K562 (cell line): Measurements from ENCODE around the gene RHAG. TPM values are rescaled to one million over a fixed set of nuclear protein-coding genes. Genes with fewer than 3 reads are reported as not detected.

Source experiments
- CREB5 ChIP-seq: fragments of 250-450 bp; sonication (Bioruptor Pico); IDR thresholded peaks from 2 replicates; pipeline ENCODE4 v1.5.0; 2020; ENCODE audit warnings: mild to moderate bottlenecking
- E2F5 ChIP-seq: sonication (generic); formaldehyde crosslinking; IDR thresholded peaks from 2 replicates; pipeline ENCODE4 v1.8.0; 2022; ENCODE audit warnings: mild to moderate bottlenecking, missing genetic modification reagents
- POLR3G ChIP-seq: IDR thresholded peaks from 2 replicates; pipeline ENCODE4 v1.6.1; 2011; ENCODE audit not compliant: insufficient read length, insufficient replicate concordance; ENCODE audit errors: extremely low read depth
- PTTG1 ChIP-seq: fragments of 450-650 bp; IDR thresholded peaks from 2 replicates; pipeline ENCODE4 v1.6.1; 2016; ENCODE audit warnings: low read depth, mild to moderate bottlenecking, missing genetic modification characterization, missing compliant biosample characterization
- TBL1XR1 ChIP-seq, 2 experiments: IDR thresholded peaks; 2 replicates each; pipeline ENCODE4 v1.6.1; 2012; ENCODE audit warnings: improper control_type of control experiment in 2 of 2, low read length in 2 of 2, mild to moderate bottlenecking in 1 of 2
- ZNF407 ChIP-seq: fragments of 450-650 bp; IDR thresholded peaks from 2 replicates; pipeline ENCODE4 v1.6.1; 2016; ENCODE audit warnings: low read depth
- ZNF444 ChIP-seq: fragments of 250-450 bp; sonication (Bioruptor Pico); IDR thresholded peaks from 2 replicates; pipeline ENCODE4 v1.4.0; 2020; ENCODE audit warnings: mild to moderate bottlenecking, moderate library complexity
- ZNF512 ChIP-seq: IDR thresholded peaks from 2 replicates; pipeline ENCODE4 v1.6.1; 2016; ENCODE audit warnings: missing genetic modification characterization, missing compliant biosample characterization
- ZNF518B ChIP-seq: fragments of 250-450 bp; sonication (Bioruptor Pico); IDR thresholded peaks from 2 replicates; pipeline ENCODE4 v1.5.0; 2021; ENCODE audit warnings: mild to moderate bottlenecking, moderate library complexity
- ZNF77 ChIP-seq: fragments of 250-450 bp; sonication (Bioruptor Pico); IDR thresholded peaks from 2 replicates; pipeline ENCODE4 v1.5.0; 2020
- polyA plus RNA-seq, 8 experiments: library from polyadenylated mRNA; depleted of rRNA in 4 of 8; stranded (reverse) in 5 of 8; unstranded in 3 of 8; fragments of >200 nt; fragmentation: Nextera tagmentation in 2 of 8; fragmentation: Illumina TruSeq in 1 of 8; extraction: Ambion mirVana in 2 of 8; extraction: Trizol in 1 of 8; gene quantifications; 2 replicates each; pipeline versions ENCODE4 v1.2.1 to v1.2.3, GENCODE V29; 2011 to 2014; ENCODE audit warnings: inconsistent platforms in 1 of 8, missing spikeins in 1 of 8
- total RNA-seq, 7 experiments: library from RNA; depleted of rRNA in 6 of 7; stranded (reverse); fragments of >200 nt in 6 of 7; fragmentation: Illumina TruSeq in 2 of 7; extraction: Trizol in 2 of 7; gene quantifications; 2 replicates each; pipeline versions ENCODE4 v1.2.1 to v1.2.3, GENCODE V29; 2011 to 2021; ENCODE audit warnings: low replicate concordance in 1 of 7

RHAG gene
- total and polyA plus RNA-seq, 9 of the 15 experiments (the other 6 are each of a cell fraction or from before 2014, with no cell fraction given) = 290 to 1,202 (median 505) TPM

GRCh38 chr6:49636713-49637349 lies at the start of gene RHAG (continued):
- TF ChIP-seq ZNF407 (no peak), E2F5 (no peak), POLR3G (no peak), TBL1XR1 (IDR thresholded peaks at IDR 0.05; ENCODE audit: low read length in 2 of 2) (peak; percentile 86 to 94; a peak in 3 of 4 replicates), ZNF77 (CRISPR knock-in tag) (no peak), ZNF444 (CRISPR knock-in tag) (no peak), CREB5 (CRISPR knock-in tag) (no peak), PTTG1 (tag) (no peak), ZNF518B (CRISPR knock-in tag) (no peak), ZNF512 (tag) (no peak)
